Spinal cord (tissue), 10 donors: Measurements from ENCODE around the gene IQCE. TPM values are rescaled to one million over a fixed set of nuclear protein-coding genes. Genes with fewer than 3 reads are reported as not detected.

ENCODE experiments used
- DNase-seq, 6 donors: peaks; one replicate each; pipeline versions ENCODE4 v3.0.0 to v3.0.0-alpha.2; 2013 to 2015; ENCODE audit warnings: low spot score in 6 of 6, low read depth in 4 of 6
- H3K27ac ChIP-seq: one replicate; pipeline ENCODE4 v1.5.1; 2013; ENCODE audit warnings: low read depth, low read length, control low read depth
- H3K27me3 ChIP-seq: one replicate; pipeline ENCODE4 v1.6.1; 2013; ENCODE audit warnings: low read length; ENCODE audit not compliant: control insufficient read depth, insufficient read depth
- H3K36me3 ChIP-seq: one replicate; pipeline ENCODE4 v1.6.1; 2013; ENCODE audit warnings: low read length; ENCODE audit not compliant: control insufficient read depth, insufficient read depth
- H3K4me1 ChIP-seq: one replicate; pipeline ENCODE4 v1.6.1; 2013; ENCODE audit warnings: low read length; ENCODE audit not compliant: control insufficient read depth, insufficient read depth
- H3K4me3 ChIP-seq: one replicate; pipeline ENCODE4 v1.5.1; 2013; ENCODE audit warnings: low read depth, low read length, control low read depth
- H3K9me3 ChIP-seq: one replicate; pipeline ENCODE4 v1.6.1; 2013; ENCODE audit warnings: low read length; ENCODE audit not compliant: control insufficient read depth, insufficient read depth
- WGBS: methylation state at CpG from one replicate; pipeline ENCODE4 v1.1.5; 2013; ENCODE audit warnings: missing lambda C conversion rate; ENCODE audit not compliant: insufficient coverage; 5-methylcytosine and 5-hydroxymethylcytosine counted together
- long read RNA-seq, 4 donors: transcript quantifications; one replicate each; lab custom pipeline, GENCODE V29; 2026
- polyA plus RNA-seq, 2 donors: library from polyadenylated mRNA; unstranded; fragments of 120-200 nt; gene quantifications; one replicate each; pipeline ENCODE4 v1.2.1, GENCODE V29; 2013; ENCODE audit not compliant: insufficient read length in 2 of 2
- total RNA-seq, 2 donors: library from RNA; depleted of rRNA in 1 of 2; stranded (reverse); fragments of 120-200 nt in 1 of 2; fragments of >200 nt in 1 of 2; gene quantifications; one replicate each; pipeline versions ENCODE4 v1.2.3 to v1.2.4, GENCODE V29; 2013 to 2014
- donor health status: healthy.

IQCE gene, protein sequence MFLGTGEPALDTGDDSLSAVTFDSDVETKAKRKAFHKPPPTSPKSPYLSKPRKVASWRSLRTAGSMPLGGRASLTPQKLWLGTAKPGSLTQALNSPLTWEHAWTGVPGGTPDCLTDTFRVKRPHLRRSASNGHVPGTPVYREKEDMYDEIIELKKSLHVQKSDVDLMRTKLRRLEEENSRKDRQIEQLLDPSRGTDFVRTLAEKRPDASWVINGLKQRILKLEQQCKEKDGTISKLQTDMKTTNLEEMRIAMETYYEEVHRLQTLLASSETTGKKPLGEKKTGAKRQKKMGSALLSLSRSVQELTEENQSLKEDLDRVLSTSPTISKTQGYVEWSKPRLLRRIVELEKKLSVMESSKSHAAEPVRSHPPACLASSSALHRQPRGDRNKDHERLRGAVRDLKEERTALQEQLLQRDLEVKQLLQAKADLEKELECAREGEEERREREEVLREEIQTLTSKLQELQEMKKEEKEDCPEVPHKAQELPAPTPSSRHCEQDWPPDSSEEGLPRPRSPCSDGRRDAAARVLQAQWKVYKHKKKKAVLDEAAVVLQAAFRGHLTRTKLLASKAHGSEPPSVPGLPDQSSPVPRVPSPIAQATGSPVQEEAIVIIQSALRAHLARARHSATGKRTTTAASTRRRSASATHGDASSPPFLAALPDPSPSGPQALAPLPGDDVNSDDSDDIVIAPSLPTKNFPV
- total RNA-seq (10 to 100 TPM; 13.5 to 23.9 TPM), polyA plus RNA-seq (10 to 100 TPM; 39.6 to 47.1 TPM)
- long read RNA-seq, donor 1, full-length matches to known transcripts, result 4 of 4 reads
- long read RNA-seq, donor 1, partial matches to known transcripts, result 0 of 4 reads
- long read RNA-seq, donor 1, other reads (novel, unspliced or antisense), result 0 of 4 reads
- long read RNA-seq, donor 2, result 0 reads
- long read RNA-seq, donor 3, full-length matches to known transcripts, result 2 of 10 reads
- long read RNA-seq, donor 3, partial matches to known transcripts, result 8 of 10 reads
- long read RNA-seq, donor 3, other reads (novel, unspliced or antisense), result 0 of 10 reads
- long read RNA-seq, donor 4, full-length matches to known transcripts, result 1 of 1 reads
- long read RNA-seq, donor 4, partial matches to known transcripts, result 0 of 1 reads
- long read RNA-seq, donor 4, other reads (novel, unspliced or antisense), result 0 of 1 reads

GRCh38 chr7:2558629-2559282, at the start of gene IQCE:
IQCE (plus strand) TSS chr7:2558979; CDS start chr7:2559182, 203 bp downstream.
- no peaks in the 10 kb centered on the region for H3K27me3 ChIP-seq
- no peaks in the 10 kb centered on the region for H3K9me3 ChIP-seq
- 3% methylated on average over 64 of the region's 66 CpGs for WGBS
- H3K27ac ChIP-seq, result no peak within 1 kb of the TSS
- peaks cover 11% of the 10 kb centered on the region for H3K36me3 ChIP-seq
- peaks cover 38% of the 10 kb centered on the region for H3K4me1 ChIP-seq
- H3K4me3 ChIP-seq, result peak within 1 kb of the TSS; percentile 80
- peak in 5 of 6 donors; percentile 77 to 95 (median 81) for DNase-seq

DNA sequence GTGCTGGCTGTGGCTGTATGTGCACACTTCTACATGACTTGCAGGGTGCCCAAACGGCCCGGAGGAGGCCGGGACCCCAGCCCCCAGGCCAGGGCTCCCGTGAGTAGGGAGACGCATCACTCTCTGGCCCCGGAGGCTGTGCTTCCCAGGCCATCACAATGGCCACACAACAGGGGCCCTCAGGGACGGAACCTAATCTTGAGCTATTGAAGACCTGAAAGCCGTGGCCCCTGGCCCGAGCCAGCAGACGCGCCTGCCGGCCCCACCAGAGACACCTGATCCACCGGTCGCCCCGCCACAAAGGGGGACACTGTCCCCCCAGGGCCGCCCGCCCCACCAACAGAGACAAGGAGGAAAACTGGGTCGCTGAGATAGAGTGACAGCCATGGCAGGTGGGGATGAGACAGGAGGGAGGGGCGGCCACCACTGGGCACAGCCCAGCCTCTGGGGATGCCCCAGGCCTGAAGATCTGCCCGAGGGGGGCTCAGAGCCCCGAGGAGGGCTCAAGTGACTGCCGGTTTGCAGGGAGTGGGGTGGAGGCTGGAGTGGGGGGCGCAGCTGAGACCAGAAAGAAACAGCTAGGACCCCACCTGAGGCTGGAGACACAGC, 49.4 kb upstream of the IQCE start:
- WGBS, result 61% methylated on average over 22 of the region's 23 CpGs
- Histone ChIP-seq H3K36me3 (peaks cover 4% of the 10 kb centered on the region), H3K4me3 (no peak overlapping the region), H3K9me3 (no peaks in the 10 kb centered on the region), H3K4me1 (peaks cover 41% of the 10 kb centered on the region), H3K27ac (peak overlapping the region; percentile 40), H3K27me3 (no peaks in the 10 kb centered on the region)
- no peak for DNase-seq

- H3K4me1 ChIP-seq, result peaks cover 42% of the 10 kb centered on the region
- 89% methylated on average over 11 of the region's 13 CpGs for WGBS
- DNase-seq, result no peak
Observed at GRCh38 chr7:2510130-2510776, 48.5 kb upstream of the IQCE start.

GRCh38 chr7:2510909-2511768, 47.6 kb upstream of the IQCE start:
- DNase-seq, result no peak
- no peaks in the 10 kb centered on the region for H3K36me3 ChIP-seq
- H3K9me3 ChIP-seq, result no peaks in the 10 kb centered on the region
- H3K4me3 ChIP-seq, result no peak overlapping the region
- no peak overlapping the region for H3K27ac ChIP-seq
- H3K4me1 ChIP-seq, result peaks cover 51% of the 10 kb centered on the region
- WGBS, result 74% methylated on average over 19 of the region's 27 CpGs
- H3K27me3 ChIP-seq, result no peaks in the 10 kb centered on the region

More at GRCh38 chr7:2510130-2510776, 48.5 kb upstream of the IQCE start:
- Histone ChIP-seq H3K27ac (no peak overlapping the region), H3K9me3 (no peaks in the 10 kb centered on the region), H3K27me3 (no peaks in the 10 kb centered on the region), H3K36me3 (no peaks in the 10 kb centered on the region), H3K4me3 (no peak overlapping the region)

GRCh38 chr7:2511769-2512168, 47.0 kb upstream of the IQCE start:
- 57% methylated on average over 13 of the region's 18 CpGs for WGBS
- Histone ChIP-seq H3K9me3 (no peaks in the 10 kb centered on the region), H3K4me1 (peaks cover 57% of the 10 kb centered on the region), H3K4me3 (no peak overlapping the region), H3K27ac (no peak overlapping the region), H3K36me3 (no peaks in the 10 kb centered on the region), H3K27me3 (no peaks in the 10 kb centered on the region)
- no peak for DNase-seq

- DNase-seq, result no peak
- no peaks in the 10 kb centered on the region for H3K27me3 ChIP-seq
- WGBS, result 72% methylated on average over 8 of the region's 12 CpGs
- H3K9me3 ChIP-seq, result no peaks in the 10 kb centered on the region
- H3K36me3 ChIP-seq, result no peaks in the 10 kb centered on the region
- no peak overlapping the region for H3K4me3 ChIP-seq
- no peak overlapping the region for H3K27ac ChIP-seq
- peaks cover 62% of the 10 kb centered on the region for H3K4me1 ChIP-seq
Observed at GRCh38 chr7:2512179-2512661, 46.6 kb upstream of the IQCE start.

- no peak overlapping the region for H3K27ac ChIP-seq
- no peaks in the 10 kb centered on the region for H3K9me3 ChIP-seq
- H3K4me1 ChIP-seq, result peaks cover 67% of the 10 kb centered on the region
- H3K36me3 ChIP-seq, result no peaks in the 10 kb centered on the region
- 100% methylated on average over 3 of the region's 3 CpGs for WGBS
- no peak for DNase-seq
- no peak overlapping the region for H3K4me3 ChIP-seq
- H3K27me3 ChIP-seq, result no peaks in the 10 kb centered on the region
Observed at GRCh38 chr7:2512713-2513112, 46.1 kb upstream of the IQCE start.

GRCh38 chr7:2513702-2514101, 45.1 kb upstream of the IQCE start:
- H3K4me1 ChIP-seq, result peaks cover 66% of the 10 kb centered on the region
- no peak overlapping the region for H3K4me3 ChIP-seq
- no peak for DNase-seq
- H3K27me3 ChIP-seq, result peaks cover 5% of the 10 kb centered on the region
- no peaks in the 10 kb centered on the region for H3K36me3 ChIP-seq
- H3K27ac ChIP-seq, result no peak overlapping the region
- 89% methylated on average over 6 of the region's 7 CpGs for WGBS
- H3K9me3 ChIP-seq, result no peaks in the 10 kb centered on the region
